Ascending aorta (tissue), 2 donors: Measurements from ENCODE around the gene ATXN1. TPM values are rescaled to one million over a fixed set of nuclear protein-coding genes. Genes with fewer than 3 reads are reported as not detected.

Experiments
- DNase-seq, 2 donors: peaks; one replicate each; pipeline ENCODE4 v3.0.0-alpha.2; 2019; ENCODE audit warnings: low spot score in 2 of 2
- H3K27ac ChIP-seq, 2 donors: fragments of 200-600 bp; sonication (generic); one replicate each; pipeline ENCODE4 v1.5.1; 2016 to 2017; ENCODE audit warnings: mild to moderate bottlenecking in 1 of 2
- H3K27me3 ChIP-seq: fragments of 200-600 bp; sonication (generic); one replicate; pipeline ENCODE4 v1.5.1; 2017
- H3K36me3 ChIP-seq, 2 donors: fragments of 200-600 bp; sonication (generic); one replicate each; pipeline ENCODE4 v1.5.1; 2016
- H3K4me1 ChIP-seq, 2 donors: fragments of 200-600 bp; sonication (generic); one replicate each; pipeline ENCODE4 v1.5.1; 2016 to 2017; ENCODE audit warnings: mild to moderate bottlenecking in 1 of 2
- H3K4me3 ChIP-seq, 2 donors: fragments of 200-600 bp; sonication (generic); one replicate each; pipeline ENCODE4 v1.5.1; 2016 to 2017; ENCODE audit warnings: mild to moderate bottlenecking in 1 of 2
- H3K9me3 ChIP-seq, 2 donors: fragments of 200-600 bp; sonication (generic); one replicate each; pipeline ENCODE4 v1.5.1; 2016
- CTCF ChIP-seq, 3 experiments: fragments of 200-600 bp in 2 of 3; fragments of 450-650 bp in 1 of 3; sonication (generic) in 2 of 3; IDR thresholded peaks; one replicate each; pipeline ENCODE4 v1.5.1; 2016 to 2019; ENCODE audit warnings: antibody characterized with exemption in 3 of 3, mild to moderate bottlenecking in 1 of 3, moderate library complexity in 1 of 3
- intact Hi-C: fragments of 100-400 bp; cut with DNase I; formaldehyde crosslinking; loops from one replicate; pipeline ENCODE4 v1.15.1; 2023
- total RNA-seq: library from RNA; depleted of rRNA; stranded (reverse); fragments of >200 nt; gene quantifications from one replicate; pipeline ENCODE4 v1.1.0, GENCODE V29; 2016

Gene ATXN1
- total RNA-seq, 1 donor from 2014 or later: 68.3 TPM

- H3K9me3 ChIP-seq: no peaks in the 10 kb centered on the region
- TF ChIP-seq CTCF (IDR thresholded peaks at IDR 0.05): peak; percentile 87 to 92 (median 91)
- intact Hi-C loops: loop anchor here (1.0 to 10.0 kb wide), 6 partner anchors 45 to 703 kb away; no protein-coding TSS in a partner anchor
- peak in 1 of 2 donors; percentile 87 for DNase-seq
- peaks cover 0 to 17% of the 10 kb centered on the region in 2 donors for H3K4me1 ChIP-seq
- H3K4me3 ChIP-seq: no peak overlapping the region
- H3K27ac ChIP-seq: no peak overlapping the region
- peaks cover 4 to 9% of the 10 kb centered on the region in 2 donors for H3K36me3 ChIP-seq
- H3K27me3 ChIP-seq: no peaks in the 10 kb centered on the region
Measured at GRCh38 chr6:16332175-16332542, 429.1 kb downstream of the ATXN1 start.

DNA sequence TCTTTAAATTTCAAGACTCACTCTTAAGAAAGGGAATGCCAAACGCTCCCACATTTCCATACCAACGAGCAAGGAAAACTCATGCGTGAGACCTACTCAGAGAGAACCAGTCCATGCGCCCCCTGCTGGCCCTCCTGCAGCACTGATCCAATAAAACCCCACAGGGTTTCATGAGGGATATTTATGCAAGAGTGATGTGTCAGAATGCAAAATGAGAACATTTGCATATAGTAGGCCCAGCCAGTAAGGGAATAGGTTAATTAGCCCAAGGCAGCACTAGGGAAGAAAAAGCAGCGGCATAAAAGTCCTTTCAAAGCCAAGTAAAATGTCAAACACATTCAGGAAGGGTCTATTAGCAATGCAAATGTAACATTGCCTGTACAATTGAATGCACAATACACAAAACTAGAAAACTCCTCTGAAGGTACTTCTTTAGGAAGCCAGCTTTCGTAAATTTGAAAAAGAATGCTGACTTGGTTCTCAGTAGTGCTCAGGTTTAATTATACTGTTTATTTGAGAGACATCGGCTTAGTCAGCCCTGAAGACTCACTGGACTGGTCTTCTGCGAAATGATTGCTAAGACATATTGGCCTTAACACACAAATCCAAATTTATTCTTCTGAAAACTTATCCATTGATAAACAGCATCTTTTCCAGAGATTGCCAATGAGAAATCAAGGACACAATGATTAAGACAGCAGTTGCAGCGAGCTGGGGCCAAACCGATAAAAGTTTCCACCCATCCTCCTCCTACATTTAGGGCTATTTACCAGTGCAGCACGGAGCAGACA, 429.7 kb downstream of the ATXN1 start:
- intact Hi-C loops: loop anchor here (1.0 to 10.0 kb wide), 7 partner anchors 15 to 703 kb away; no protein-coding TSS in a partner anchor
- Histone ChIP-seq H3K27me3 (no peaks in the 10 kb centered on the region), H3K27ac (no peak overlapping the region), H3K4me3 (no peak overlapping the region), H3K36me3 (peaks cover 9 to 15% of the 10 kb centered on the region in 2 donors), H3K9me3 (no peaks in the 10 kb centered on the region), H3K4me1 (peaks cover 0 to 11% of the 10 kb centered on the region in 2 donors)
- peak; percentile 90 to 94 (median 92) for TF ChIP-seq CTCF (IDR thresholded peaks at IDR 0.05)
- peak; percentile 33 to 72 for DNase-seq

- peaks cover 0 to 8% of the 10 kb centered on the region in 2 donors for H3K4me1 ChIP-seq
- H3K9me3 ChIP-seq: no peaks in the 10 kb centered on the region
- TF ChIP-seq CTCF (IDR thresholded peaks at IDR 0.05): no peak
- no peaks in the 10 kb centered on the region for H3K27me3 ChIP-seq
- no peak overlapping the region for H3K4me3 ChIP-seq
- intact Hi-C loops: no loop called here
- no peak overlapping the region for H3K27ac ChIP-seq
- peaks cover 17 to 21% of the 10 kb centered on the region in 2 donors for H3K36me3 ChIP-seq
- DNase-seq: no peak
Measured at GRCh38 chr6:16329233-16329632, 432.0 kb downstream of the ATXN1 start.

DNA sequence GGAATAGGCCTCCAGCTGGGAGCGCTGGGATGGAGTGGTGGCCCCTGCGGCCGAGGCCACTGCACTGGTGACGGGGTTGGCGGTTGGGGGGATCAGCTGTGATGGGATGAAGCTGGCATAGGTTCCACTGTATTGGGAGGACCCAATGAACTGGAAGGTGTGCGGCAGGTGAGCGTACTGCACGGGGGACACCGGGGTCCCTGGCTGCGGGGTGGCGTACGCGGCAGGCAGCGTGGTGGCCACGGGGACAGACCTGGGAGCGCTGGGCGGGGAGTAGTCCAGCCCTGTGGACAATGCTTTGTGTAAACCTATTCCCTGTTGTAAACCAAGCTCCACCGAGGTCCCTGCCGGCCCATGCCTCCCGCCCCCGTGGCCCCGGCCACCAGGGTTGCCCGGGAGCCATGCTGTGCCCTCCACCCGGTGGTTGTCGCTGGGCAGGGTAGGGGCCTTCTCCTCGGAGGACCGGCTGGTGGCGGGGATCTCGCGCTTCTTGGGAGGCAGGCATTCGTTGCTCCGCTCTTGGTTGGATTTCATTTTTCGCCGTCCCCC, 433.4 kb downstream of the ATXN1 start:
- peaks cover 0 to 14% of the 10 kb centered on the region in 2 donors for H3K4me1 ChIP-seq
- intact Hi-C loops: no loop called here
- no peak for DNase-seq
- no peaks in the 10 kb centered on the region for H3K9me3 ChIP-seq
- H3K4me3 ChIP-seq: no peak overlapping the region
- H3K27me3 ChIP-seq: no peaks in the 10 kb centered on the region
- no peak overlapping the region for H3K27ac ChIP-seq
- no peak for TF ChIP-seq CTCF (IDR thresholded peaks at IDR 0.05)
- H3K36me3 ChIP-seq: peaks cover 17 to 21% of the 10 kb centered on the region in 2 donors

- H3K27ac ChIP-seq: no peak overlapping the region
- no peak for TF ChIP-seq CTCF (IDR thresholded peaks at IDR 0.05)
- H3K27me3 ChIP-seq: no peaks in the 10 kb centered on the region
- intact Hi-C loops: no loop called here
- peaks cover 0 to 20% of the 10 kb centered on the region in 2 donors for H3K4me1 ChIP-seq
- no peak for DNase-seq
- no peaks in the 10 kb centered on the region for H3K9me3 ChIP-seq
- H3K36me3 ChIP-seq: peaks cover 17 to 21% of the 10 kb centered on the region in 2 donors
- no peak overlapping the region for H3K4me3 ChIP-seq
Measured at GRCh38 chr6:16326971-16327776, 434.1 kb downstream of the ATXN1 start.
